Peyer's patch (tissue), 4 donors: Measurements from ENCODE around the gene KLHL36. TPM values are rescaled to one million over a fixed set of nuclear protein-coding genes. Genes with fewer than 3 reads are reported as not detected.
A peak's percentile ranks its signal among the peaks of the same experiment; 100 is the strongest.

Source experiments
- DNase-seq, 3 donors: peaks; one replicate each; pipeline ENCODE4 v3.0.0-alpha.2; 2017 to 2019
- H3K27ac ChIP-seq, 4 donors: fragments of 200-600 bp; sonication (generic); one replicate each; pipeline ENCODE4 v1.5.1; 2016 to 2019
- H3K27me3 ChIP-seq, 2 donors: fragments of 200-600 bp; sonication (generic); one replicate each; pipeline ENCODE4 v1.5.1; 2019
- H3K36me3 ChIP-seq, 3 donors: fragments of 200-600 bp; sonication (generic); one replicate each; pipeline ENCODE4 v1.5.1; 2016 to 2019
- H3K4me1 ChIP-seq, 4 donors: fragments of 200-600 bp; sonication (generic); one replicate each; pipeline ENCODE4 v1.5.1; 2016 to 2019
- H3K4me3 ChIP-seq, 4 donors: fragments of 200-600 bp; sonication (generic); 1 replicate in 3 of 4; 2 replicates in 1 of 4; pipeline ENCODE4 v1.5.1; 2016 to 2019; ENCODE audit warnings: mild to moderate bottlenecking in 1 of 4
- H3K9me3 ChIP-seq, 4 donors: fragments of 200-600 bp; sonication (generic); one replicate each; pipeline ENCODE4 v1.5.1; 2016 to 2019; ENCODE audit warnings: mild to moderate bottlenecking in 1 of 4
- POLR2A ChIP-seq, 2 donors: fragments of 450-650 bp; IDR thresholded peaks; one replicate each; pipeline ENCODE4 v1.5.1; 2017; ENCODE audit warnings: antibody characterized with exemption in 2 of 2, mild to moderate bottlenecking in 2 of 2, moderate library complexity in 2 of 2
- total RNA-seq, 4 donors: library from RNA; depleted of rRNA; stranded (reverse); fragments of >200 nt; gene quantifications; one replicate each; pipeline ENCODE4 v1.1.0, GENCODE V29; 2016
- TF ChIP-seq, protein P1 (sequence below), 6 experiments: fragments of 450-650 bp in 4 of 6; fragments of 200-600 bp in 2 of 6; sonication (generic) in 1 of 6; IDR thresholded peaks; one replicate each; pipeline ENCODE4 v1.5.1; 2017 to 2019; ENCODE audit warnings: antibody characterized with exemption in 6 of 6, mild to moderate bottlenecking in 3 of 6, moderate library complexity in 1 of 6

Gene KLHL36
- total RNA-seq, 4 donors from 2014 or later: 57.8 to 81.4 (median 74.4) TPM

DNA sequence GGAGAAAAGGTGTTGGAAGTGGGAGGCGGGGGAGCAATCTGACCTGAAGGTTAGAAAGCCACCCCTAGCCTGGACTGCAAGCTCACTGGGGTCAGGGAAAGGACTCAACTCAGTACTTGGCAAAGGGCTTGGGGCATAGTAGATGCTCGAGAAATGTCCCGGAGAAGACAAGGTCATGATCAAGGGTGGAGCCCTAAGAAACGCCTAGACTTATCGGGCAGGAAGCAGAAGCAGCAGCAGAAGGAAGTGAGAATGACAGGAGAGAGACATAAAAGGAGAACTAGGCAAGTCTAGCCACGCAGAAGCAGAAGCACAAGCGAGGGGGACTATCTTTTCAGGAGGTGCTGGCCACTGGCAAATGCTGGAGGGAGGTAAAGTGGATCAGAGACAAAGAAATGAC lies 40.6 kb upstream of the KLHL36 start:
- peak overlapping the region; percentile 37 to 93 (median 46) for H3K27ac ChIP-seq
- no peaks in the 10 kb centered on the region for H3K9me3 ChIP-seq
- DNase-seq: peak in 2 of 3 donors; percentile 86 to 89
- peaks cover 0 to 4% (median 0%) of the 10 kb centered on the region in 3 donors for H3K36me3 ChIP-seq
- no peak for TF ChIP-seq POLR2A (IDR thresholded peaks at IDR 0.05)
- TF ChIP-seq, protein P1, sequence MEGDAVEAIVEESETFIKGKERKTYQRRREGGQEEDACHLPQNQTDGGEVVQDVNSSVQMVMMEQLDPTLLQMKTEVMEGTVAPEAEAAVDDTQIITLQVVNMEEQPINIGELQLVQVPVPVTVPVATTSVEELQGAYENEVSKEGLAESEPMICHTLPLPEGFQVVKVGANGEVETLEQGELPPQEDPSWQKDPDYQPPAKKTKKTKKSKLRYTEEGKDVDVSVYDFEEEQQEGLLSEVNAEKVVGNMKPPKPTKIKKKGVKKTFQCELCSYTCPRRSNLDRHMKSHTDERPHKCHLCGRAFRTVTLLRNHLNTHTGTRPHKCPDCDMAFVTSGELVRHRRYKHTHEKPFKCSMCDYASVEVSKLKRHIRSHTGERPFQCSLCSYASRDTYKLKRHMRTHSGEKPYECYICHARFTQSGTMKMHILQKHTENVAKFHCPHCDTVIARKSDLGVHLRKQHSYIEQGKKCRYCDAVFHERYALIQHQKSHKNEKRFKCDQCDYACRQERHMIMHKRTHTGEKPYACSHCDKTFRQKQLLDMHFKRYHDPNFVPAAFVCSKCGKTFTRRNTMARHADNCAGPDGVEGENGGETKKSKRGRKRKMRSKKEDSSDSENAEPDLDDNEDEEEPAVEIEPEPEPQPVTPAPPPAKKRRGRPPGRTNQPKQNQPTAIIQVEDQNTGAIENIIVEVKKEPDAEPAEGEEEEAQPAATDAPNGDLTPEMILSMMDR (IDR thresholded peaks at IDR 0.05): no peak
- H3K27me3 ChIP-seq: no peaks in the 10 kb centered on the region
- peaks cover 0 to 47% (median 23%) of the 10 kb centered on the region in 4 donors for H3K4me1 ChIP-seq
- peak overlapping the region in 1 of 4 donors; percentile 10 for H3K4me3 ChIP-seq

GRCh38 chr16:84608282-84608681 lies 40.0 kb upstream of the KLHL36 start:
- H3K4me1 ChIP-seq: peaks cover 0 to 41% (median 22%) of the 10 kb centered on the region in 4 donors

GRCh38 chr16:84609563-84610177 lies 38.6 kb upstream of the KLHL36 start:
- Histone ChIP-seq H3K27ac (peak overlapping the region in 3 of 4 donors; percentile 37 to 93 (median 43)), H3K4me1 (peaks cover 0 to 40% (median 23%) of the 10 kb centered on the region in 4 donors), H3K4me3 (no peak overlapping the region), H3K9me3 (no peaks in the 10 kb centered on the region), H3K27me3 (no peaks in the 10 kb centered on the region), H3K36me3 (peaks cover 0 to 4% (median 0%) of the 10 kb centered on the region in 3 donors)
- no peak for TF ChIP-seq POLR2A (IDR thresholded peaks at IDR 0.05)
- TF ChIP-seq, protein P1 (IDR thresholded peaks at IDR 0.05): no peak
- DNase-seq: no peak

More at GRCh38 chr16:84608282-84608681, 40.0 kb upstream of the KLHL36 start:
- peak overlapping the region; percentile 37 to 93 (median 46) for H3K27ac ChIP-seq
- H3K4me3 ChIP-seq: no peak overlapping the region
- H3K27me3 ChIP-seq: no peaks in the 10 kb centered on the region
- no peak for TF ChIP-seq POLR2A (IDR thresholded peaks at IDR 0.05)
- TF ChIP-seq, protein P1 (IDR thresholded peaks at IDR 0.05): no peak
- no peaks in the 10 kb centered on the region for H3K9me3 ChIP-seq
- DNase-seq: peak in 1 of 3 donors; percentile 54
- H3K36me3 ChIP-seq: peaks cover 0 to 4% (median 0%) of the 10 kb centered on the region in 3 donors

GRCh38 chr16:84610376-84610775 lies 37.9 kb upstream of the KLHL36 start:
- H3K36me3 ChIP-seq: peaks cover 0 to 4% (median 0%) of the 10 kb centered on the region in 3 donors
- no peaks in the 10 kb centered on the region for H3K9me3 ChIP-seq
- DNase-seq: no peak
- H3K27me3 ChIP-seq: no peaks in the 10 kb centered on the region
- no peak overlapping the region for H3K4me3 ChIP-seq
- peaks cover 0 to 42% (median 28%) of the 10 kb centered on the region in 4 donors for H3K4me1 ChIP-seq
- peak overlapping the region in 2 of 4 donors; percentile 37 to 93 for H3K27ac ChIP-seq
- no peak for TF ChIP-seq POLR2A (IDR thresholded peaks at IDR 0.05)
- TF ChIP-seq, protein P1 (IDR thresholded peaks at IDR 0.05): no peak

GRCh38 chr16:84611041-84611440 lies 37.3 kb upstream of the KLHL36 start:
- no peaks in the 10 kb centered on the region for H3K27me3 ChIP-seq
- no peak for DNase-seq
- no peaks in the 10 kb centered on the region for H3K36me3 ChIP-seq
- no peak overlapping the region for H3K4me3 ChIP-seq
- peaks cover 0 to 42% (median 33%) of the 10 kb centered on the region in 4 donors for H3K4me1 ChIP-seq
- TF ChIP-seq, protein P1 (IDR thresholded peaks at IDR 0.05): no peak
- TF ChIP-seq POLR2A (IDR thresholded peaks at IDR 0.05): no peak
- H3K9me3 ChIP-seq: no peaks in the 10 kb centered on the region
- peak overlapping the region in 2 of 4 donors; percentile 15 to 93 for H3K27ac ChIP-seq
